B cell (primary cell): Measurements from ENCODE around the gene CEP112. TPM values are rescaled to one million over a fixed set of nuclear protein-coding genes. Genes with fewer than 3 reads are reported as not detected.

Experiments used
- ATAC-seq: fragments of 200-7000 bp; cut with Tn5 transposase; one replicate; pipeline ENCODE4 v1.10.0; 2021; ENCODE audit warnings: low read depth, mild to moderate bottlenecking, moderate number of reproducible peaks, moderate library complexity
- CTCF ChIA-PET: fragments of 350-600 bp; sonication (Branson Sonifier 250); formaldehyde crosslinking; loops from one replicate; lab custom pipeline; 2021; ENCODE audit warnings: antibody characterized with exemption, inconsistent platforms; lab: Charles Lee
- POLR2A ChIA-PET: fragments of 350-600 bp; sonication (Branson Sonifier 250); formaldehyde crosslinking; loops from one replicate; lab custom pipeline; 2021; ENCODE audit warnings: antibody characterized with exemption; lab: Charles Lee
- DNase-seq: peaks from one replicate; pipeline ENCODE4 v3.0.0; 2013
- H2AFZ ChIP-seq: 2 replicates; pipeline ENCODE4 v1.6.1; 2012; ENCODE audit warnings: mild to moderate bottlenecking, low read depth, low read length; ENCODE audit not compliant: insufficient read depth, poor library complexity, severe bottlenecking
- H3K27ac ChIP-seq, 2 donors: 1 replicate in 1 of 2; 2 replicates in 1 of 2; pipeline ENCODE4 v1.5.1; 2012 to 2013; ENCODE audit warnings: low read length in 2 of 2, mild to moderate bottlenecking in 2 of 2, moderate library complexity in 1 of 2
- H3K27me3 ChIP-seq, 4 experiments: fragments of 200-600 bp in 1 of 4; sonication (generic) in 1 of 4; replicated peaks in 1 of 4; 1 replicate in 2 of 4; 2 replicates in 2 of 4; pipeline versions ENCODE4 v1.6.1 to v1.7.0; 2013 to 2016; ENCODE audit warnings: low read length in 3 of 4, mild to moderate bottlenecking in 2 of 4, mixed read lengths in 1 of 4, moderate library complexity in 1 of 4; ENCODE audit not compliant: insufficient read depth in 4 of 4, control insufficient read depth in 3 of 4; ENCODE audit errors: control extremely low read depth in 1 of 4
- H3K36me3 ChIP-seq, 2 experiments: replicated peaks in 1 of 2; 1 replicate in 1 of 2; 2 replicates in 1 of 2; pipeline versions ENCODE4 v1.6.1 to v1.7.1; 2013; ENCODE audit warnings: low read length in 1 of 2; ENCODE audit not compliant: insufficient read depth in 2 of 2, control insufficient read depth in 1 of 2; ENCODE audit errors: control extremely low read depth in 1 of 2, extremely low read depth in 1 of 2
- H3K4me1 ChIP-seq, 2 donors: fragments of 200-600 bp in 1 of 2; sonication (generic) in 1 of 2; 1 replicate in 1 of 2; 2 replicates in 1 of 2; pipeline versions ENCODE4 v1.5.1 to v1.6.1; 2013 to 2017; ENCODE audit warnings: low read length in 2 of 2; ENCODE audit not compliant: control insufficient read depth in 2 of 2, insufficient read depth in 2 of 2
- H3K4me2 ChIP-seq: replicated peaks from 2 replicates; pipeline ENCODE3; 2012; ENCODE audit warnings: mild to moderate bottlenecking, low read depth, low read length; ENCODE audit not compliant: poor library complexity, severe bottlenecking
- H3K4me3 ChIP-seq, 5 experiments: fragments of 200-600 bp in 1 of 5; sonication (generic) in 1 of 5; 1 replicate in 3 of 5; 2 replicates in 2 of 5; pipeline versions ENCODE4 v1.5.1 to v1.7.0; 2011 to 2016; ENCODE audit warnings: low read length in 4 of 5, mild to moderate bottlenecking in 4 of 5, low read depth in 2 of 5, control low read depth in 1 of 5, moderate library complexity in 1 of 5; ENCODE audit not compliant: insufficient read depth in 1 of 5; ENCODE audit errors: control extremely low read depth in 1 of 5, extremely low read depth in 1 of 5
- H3K79me2 ChIP-seq: fragments of 200-600 bp; sonication (generic); one replicate; pipeline ENCODE4 v1.6.0; 2016; ENCODE audit warnings: low read length; ENCODE audit not compliant: control insufficient read depth, insufficient read depth
- H3K9ac ChIP-seq: fragments of 200-600 bp; sonication (generic); 2 replicates; pipeline ENCODE4 v1.6.1; 2017; ENCODE audit warnings: mild to moderate bottlenecking, low read length, moderate library complexity
- H3K9me3 ChIP-seq, 3 donors: one replicate each; pipeline versions ENCODE4 v1.6.1 to v1.7.1; 2013; ENCODE audit warnings: low read length in 2 of 3; ENCODE audit not compliant: control insufficient read depth in 2 of 3, insufficient read depth in 1 of 3; ENCODE audit errors: control extremely low read depth in 1 of 3
- H4K20me1 ChIP-seq: 2 replicates; pipeline ENCODE4 v1.6.0; 2012; ENCODE audit warnings: mild to moderate bottlenecking, low read length; ENCODE audit not compliant: insufficient read depth, control insufficient read depth, poor library complexity, severe bottlenecking
- H3K27ac Mint-ChIP-seq: one replicate; pipeline ENCODE4 v1.8.0; 2021; ENCODE audit warnings: mixed read lengths
- H3K27me3 Mint-ChIP-seq: one replicate; pipeline ENCODE4 v1.8.0; 2021; ENCODE audit warnings: mixed read lengths
- H3K4me1 Mint-ChIP-seq: one replicate; pipeline ENCODE4 v1.8.0; 2021; ENCODE audit warnings: mixed read lengths
- H3K4me3 Mint-ChIP-seq: one replicate; pipeline ENCODE4 v1.8.0; 2021; ENCODE audit warnings: mixed read lengths
- H3K9me3 Mint-ChIP-seq: one replicate; pipeline ENCODE4 v1.8.0; 2022; ENCODE audit warnings: mixed read lengths; ENCODE audit not compliant: insufficient read depth
- CTCF ChIP-seq: fragments of 200-600 bp; IDR thresholded peaks from one replicate; pipeline ENCODE4 v1.8.0; 2022; ENCODE audit warnings: antibody characterized with exemption, mild to moderate bottlenecking
- EZH2 ChIP-seq: IDR thresholded peaks from 2 replicates; pipeline ENCODE4 v1.6.1; 2012; ENCODE audit warnings: borderline replicate concordance, low read depth, mild to moderate bottlenecking, moderate library complexity, low read length; ENCODE audit not compliant: insufficient read depth, poor library complexity, severe bottlenecking
- WGBS: methylation state at CpG from one replicate; pipeline ENCODE4 v1.1.5; 2013; ENCODE audit warnings: missing lambda C conversion rate; ENCODE audit not compliant: insufficient coverage; 5-methylcytosine and 5-hydroxymethylcytosine counted together
- intact Hi-C: fragments of 100-400 bp; cut with micrococcal nuclease; formaldehyde crosslinking; loops from one replicate; pipeline ENCODE4 v1.10.0; 2022
- polyA plus RNA-seq: library from polyadenylated mRNA; depleted of rRNA; stranded (reverse); fragments of >200 nt; gene quantifications from 2 replicates; pipeline ENCODE4 v1.2.3, GENCODE V29; 2012
- total RNA-seq, 2 donors: library from RNA; stranded (reverse); fragments of 120-200 nt in 1 of 2; gene quantifications; 1 replicate in 1 of 2; 2 replicates in 1 of 2; pipeline versions ENCODE4 v1.2.3 to v1.2.4, GENCODE V29; 2013 to 2022

CEP112 gene
- total and polyA plus RNA-seq, 2 donors (not counting 1 experiment from before 2014, with no cell fraction given): 0.57 to 4.6 TPM

GRCh38 chr17:65853816-65854215 is 338.1 kb downstream of the CEP112 start:
- ChIA-PET POLR2A (no interaction called here), CTCF (no interaction called here)
- Mint-ChIP-seq H3K27me3 (peaks cover 14% of the 10 kb centered on the region), H3K4me3 (no peak overlapping the region), H3K4me1 (no peaks in the 10 kb centered on the region), H3K27ac (no peak overlapping the region), H3K9me3 (no peaks in the 10 kb centered on the region)
- no peak for DNase-seq
- H3K4me1 ChIP-seq: no peaks in the 10 kb centered on the region
- H2AFZ ChIP-seq: no peak overlapping the region
- H3K4me2 ChIP-seq: no peak overlapping the region
- H3K4me3 ChIP-seq: no peak overlapping the region
- no peaks in the 10 kb centered on the region for H3K27me3 ChIP-seq
- H3K79me2 ChIP-seq: no peaks in the 10 kb centered on the region
- H4K20me1 ChIP-seq: no peaks in the 10 kb centered on the region
- ATAC-seq: no peak
- no peaks in the 10 kb centered on the region for H3K36me3 ChIP-seq
- no peak overlapping the region for H3K27ac ChIP-seq
- intact Hi-C loops: no loop called here
- TF ChIP-seq EZH2 (no peak), CTCF (no peak)
- H3K9me3 ChIP-seq: no peaks in the 10 kb centered on the region
- no peak overlapping the region for H3K9ac ChIP-seq

GRCh38 chr17:65852911-65853310 is 339.0 kb downstream of the CEP112 start:
- no peak overlapping the region for H3K4me3 Mint-ChIP-seq
- no peaks in the 10 kb centered on the region for H3K79me2 ChIP-seq
- no peak for ATAC-seq
- H3K27ac Mint-ChIP-seq: no peak overlapping the region
- TF ChIP-seq EZH2 (no peak), CTCF (no peak)
- CTCF ChIA-PET: no interaction called here
- H3K36me3 ChIP-seq: no peaks in the 10 kb centered on the region
- no peak overlapping the region for H3K4me2 ChIP-seq
- no peak for DNase-seq
- H3K9me3 Mint-ChIP-seq: no peaks in the 10 kb centered on the region
- no peaks in the 10 kb centered on the region for H3K4me1 Mint-ChIP-seq
- POLR2A ChIA-PET: no interaction called here
- no peaks in the 10 kb centered on the region for H4K20me1 ChIP-seq
- no peak overlapping the region for H3K27ac ChIP-seq
- H3K9ac ChIP-seq: no peak overlapping the region
- H3K9me3 ChIP-seq: no peaks in the 10 kb centered on the region
- H3K4me3 ChIP-seq: no peak overlapping the region
- H3K27me3 Mint-ChIP-seq: peaks cover 14% of the 10 kb centered on the region
- WGBS: no CpG with 5 or more reads among the region's 1 CpG
- no peak overlapping the region for H2AFZ ChIP-seq
- no peaks in the 10 kb centered on the region for H3K4me1 ChIP-seq
- intact Hi-C loops: no loop called here
- H3K27me3 ChIP-seq: no peaks in the 10 kb centered on the region
